Aorta (tissue), 5 donors: ENCODE measurements around the gene DCAF8. TPM values are rescaled to one million over a fixed set of nuclear protein-coding genes. Genes with fewer than 3 reads are reported as not detected.

Experiments used
- ATAC-seq: fragments of 200-7000 bp; cut with Tn5 transposase; one replicate; pipeline ENCODE4 v1.9.1; 2022; ENCODE audit warnings: moderate library complexity; ENCODE audit not compliant: low FRiP score
- DNase-seq, 2 donors: peaks; one replicate each; pipeline ENCODE4 v3.0.0-alpha.2; 2020
- H3K27ac ChIP-seq, 2 donors: one replicate each; pipeline ENCODE4 v1.5.1; 2013; ENCODE audit warnings: low read length in 2 of 2, mild to moderate bottlenecking in 2 of 2, moderate library complexity in 2 of 2, control low read depth in 1 of 2, inconsistent platforms in 1 of 2, low read depth in 1 of 2
- H3K27me3 ChIP-seq, 2 donors: one replicate each; pipeline ENCODE4 v1.6.1; 2013; ENCODE audit warnings: control low read depth in 1 of 2, low read length in 1 of 2, mild to moderate bottlenecking in 1 of 2, moderate library complexity in 1 of 2; ENCODE audit not compliant: insufficient read depth in 2 of 2, control insufficient read depth in 1 of 2
- H3K36me3 ChIP-seq, 2 donors: one replicate each; pipeline ENCODE4 v1.6.1; 2013; ENCODE audit warnings: control low read depth in 1 of 2, low read length in 1 of 2, mild to moderate bottlenecking in 1 of 2; ENCODE audit not compliant: insufficient read depth in 2 of 2, control insufficient read depth in 1 of 2
- H3K4me1 ChIP-seq, 2 donors: one replicate each; pipeline ENCODE4 v1.6.1; 2013; ENCODE audit warnings: low read length in 2 of 2, control low read depth in 1 of 2, mild to moderate bottlenecking in 1 of 2, moderate library complexity in 1 of 2; ENCODE audit not compliant: insufficient read depth in 2 of 2, control insufficient read depth in 1 of 2
- H3K4me3 ChIP-seq, 2 donors: one replicate each; pipeline ENCODE4 v1.5.1; 2013; ENCODE audit warnings: low read length in 2 of 2, control low read depth in 1 of 2, mild to moderate bottlenecking in 1 of 2
- H3K9me3 ChIP-seq: one replicate; pipeline ENCODE4 v1.6.1; 2013; ENCODE audit warnings: mild to moderate bottlenecking, low read length; ENCODE audit not compliant: control insufficient read depth
- WGBS, 2 donors: extraction: QIAGEN DNeasy Blood & Tissue Kit; methylation state at CpG; one replicate each; pipeline ENCODE4 v1.1.7; 2013; 5-methylcytosine and 5-hydroxymethylcytosine counted together
- intact Hi-C, 2 donors: fragments of 100-400 bp; cut with DNase I; formaldehyde crosslinking; loops; one replicate each; pipeline versions ENCODE4 v1.14.2 to v1.15.0; 2022
- polyA plus RNA-seq, 2 donors: library from polyadenylated mRNA; stranded (reverse); fragments of 200-250 nt; gene quantifications; one replicate each; pipeline ENCODE4 v1.2.3, GENCODE V29; 2013
- total RNA-seq, 2 donors: library from RNA; stranded (reverse); fragmentation: NEBNext Ultra II Directional; extraction: Animal tissue kit (Norgen Biotek cat#: 25700); gene quantifications; one replicate each; pipeline ENCODE4 v1.2.1, GENCODE V29; 2021
- donor health status: healthy with polysubstance abuse.
- donor health status: Bipolar disorder and iron deficiency.
- donor health status: DM: no; HTN: no; CAD: no.
- donor health status: DM: no; HTN: no; CAD: no.
- donor health status: DM: yes; HTN: yes; CAD: no.

Gene DCAF8
- total and polyA plus RNA-seq, 4 donors = 39.2 to 152 (median 131) TPM

DNA sequence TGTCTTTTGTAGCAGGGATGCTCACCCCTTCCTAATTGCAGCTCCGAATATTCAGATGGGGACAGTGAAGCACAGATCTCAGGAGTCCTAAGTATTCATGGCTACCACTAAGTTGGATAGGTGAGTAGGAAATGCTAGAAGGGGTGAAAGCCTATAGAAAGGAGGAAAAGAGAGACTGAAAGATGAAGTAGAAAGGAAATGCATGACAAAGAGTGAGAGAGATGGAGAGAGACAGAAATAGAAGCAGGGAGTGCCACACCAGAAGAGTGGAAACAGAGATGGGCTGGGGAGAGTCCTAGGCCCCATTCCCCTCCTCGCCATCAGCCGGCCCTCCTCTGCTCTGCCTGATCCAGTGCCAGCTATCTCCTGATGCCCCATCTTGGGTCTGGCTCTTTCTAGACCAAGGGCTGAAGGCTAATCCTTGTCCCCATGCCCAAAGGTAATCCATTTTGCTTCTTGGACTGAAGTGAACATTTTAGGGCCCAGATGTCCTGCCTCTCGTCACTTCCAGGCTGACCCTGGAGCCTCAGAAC, 55.2 kb downstream of the DCAF8 start:
- Histone ChIP-seq H3K4me3 (no peak overlapping the region), H3K27ac (peak overlapping the region in 1 of 2 donors; percentile 98), H3K4me1 (peaks cover 5 to 7% of the 10 kb centered on the region in 2 donors), H3K36me3 (peaks cover 0 to 3% of the 10 kb centered on the region in 2 donors), H3K27me3 (no peaks in the 10 kb centered on the region), H3K9me3 (no peaks in the 10 kb centered on the region)
- ATAC-seq = no peak
- DNase-seq = no peak
- intact Hi-C loops = loop anchor here in 1 of 2 donors (5.0 kb wide), 1 partner anchor 55 kb away; the partner anchor contains the start of gene DCAF8
- 67 to 73% methylated on average over 4 of the region's 4 CpGs for WGBS, 2 donors

DNA sequence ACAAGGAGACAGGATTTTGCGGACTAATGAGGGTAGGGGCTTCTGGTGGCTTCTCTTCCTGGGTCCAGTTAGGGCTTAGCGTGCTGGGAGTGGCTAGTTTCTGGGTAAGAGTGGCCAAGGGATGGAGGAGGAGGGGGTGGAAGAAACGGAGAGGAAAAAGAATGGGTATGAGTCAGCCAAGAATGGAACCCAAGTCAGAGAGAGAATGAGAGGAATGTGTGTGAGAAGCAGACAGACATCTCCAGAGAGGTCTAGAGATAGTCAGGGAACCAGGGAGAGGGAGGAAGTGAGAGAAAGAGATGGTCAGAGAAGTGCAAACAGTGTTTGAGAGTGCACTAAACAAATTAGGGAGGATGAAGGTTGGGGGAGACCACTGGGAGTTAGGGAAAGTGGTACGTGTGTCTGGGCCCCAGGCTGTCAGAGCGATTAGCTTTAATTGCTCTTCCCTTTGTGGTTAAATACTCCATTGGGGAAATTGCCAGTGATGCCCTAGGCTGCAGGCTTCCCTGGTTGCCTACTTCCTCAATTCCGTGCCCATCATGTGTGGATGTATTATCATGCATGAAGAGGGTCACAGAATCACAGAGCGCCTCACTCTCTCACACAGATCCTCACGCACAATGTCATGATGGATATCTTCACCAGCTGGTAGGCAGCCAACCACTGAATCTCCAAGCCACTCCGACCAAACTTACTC, 55.8 kb downstream of the DCAF8 start:
- Histone ChIP-seq H3K27ac (peak overlapping the region in 1 of 2 donors; percentile 98), H3K27me3 (no peaks in the 10 kb centered on the region), H3K4me1 (peaks cover 5 to 7% of the 10 kb centered on the region in 2 donors), H3K9me3 (no peaks in the 10 kb centered on the region), H3K4me3 (peak overlapping the region; percentile 77 to 79), H3K36me3 (peaks cover 0 to 2% of the 10 kb centered on the region in 2 donors)
- ATAC-seq (no peak), DNase-seq (no peak)
- 39 to 43% methylated on average over 9 of the region's 9 CpGs for WGBS, 2 donors
- intact Hi-C loops = loop anchor here in 1 of 2 donors (5.0 kb wide), 1 partner anchor 56 kb away; the partner anchor contains the start of gene DCAF8

DNA sequence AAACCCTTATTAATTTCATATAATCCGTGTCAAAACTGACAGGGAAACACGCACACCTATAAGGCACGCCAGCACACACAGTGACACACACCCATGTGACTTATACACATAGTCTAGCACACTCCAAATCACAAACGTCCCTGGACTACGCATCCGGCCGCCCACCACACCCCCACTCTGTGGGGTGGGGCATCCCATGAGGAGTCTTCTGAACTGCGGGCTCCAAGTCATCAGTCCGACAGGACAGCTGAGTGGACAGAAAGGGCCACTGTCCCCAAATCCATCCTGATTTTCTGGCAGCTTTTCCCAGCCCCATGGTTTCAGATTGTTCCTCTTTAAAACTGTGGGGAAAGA, 56.3 kb downstream of the DCAF8 start:
- Histone ChIP-seq H3K9me3 (no peaks in the 10 kb centered on the region), H3K4me3 (peak overlapping the region; percentile 77 to 79), H3K27ac (peak overlapping the region; percentile 83 to 98), H3K27me3 (no peaks in the 10 kb centered on the region), H3K4me1 (peaks cover 5 to 7% of the 10 kb centered on the region in 2 donors), H3K36me3 (no peaks in the 10 kb centered on the region)
- ATAC-seq (peak; percentile 70), DNase-seq (peak; percentile 66 to 86)
- intact Hi-C loops = loop anchor here in 1 of 2 donors (5.0 kb wide), 1 partner anchor 56 kb away; the partner anchor contains the start of gene DCAF8
- WGBS, 2 donors = 1% methylated on average over 9 of the region's 9 CpGs

GRCh38 chr1:160205242-160206035, 56.9 kb downstream of the DCAF8 start, which contains the start of gene PEA15:
Gene PEA15 (plus strand): TSS chr1:160205384. CDS start chr1:160211545, 6,161 bp downstream.
- H3K4me3 ChIP-seq = peak within 1 kb of the TSS; percentile 77 to 79
- H3K9me3 ChIP-seq = no peaks in the 10 kb centered on the region
- intact Hi-C loops = loop anchor here in 1 of 2 donors (5.0 kb wide), 1 partner anchor 57 kb away; the partner anchor contains the start of gene DCAF8
- ATAC-seq (peak; percentile 90), DNase-seq (peak; percentile 83 to 95)
- H3K4me1 ChIP-seq = peaks cover 5 to 7% of the 10 kb centered on the region in 2 donors
- peak within 1 kb of the TSS; percentile 84 to 98 for H3K27ac ChIP-seq
- no peaks in the 10 kb centered on the region for H3K36me3 ChIP-seq
- no peaks in the 10 kb centered on the region for H3K27me3 ChIP-seq
- WGBS, 2 donors = 1 to 2% methylated on average over 54 to 76 of the region's 76 CpGs

DNA sequence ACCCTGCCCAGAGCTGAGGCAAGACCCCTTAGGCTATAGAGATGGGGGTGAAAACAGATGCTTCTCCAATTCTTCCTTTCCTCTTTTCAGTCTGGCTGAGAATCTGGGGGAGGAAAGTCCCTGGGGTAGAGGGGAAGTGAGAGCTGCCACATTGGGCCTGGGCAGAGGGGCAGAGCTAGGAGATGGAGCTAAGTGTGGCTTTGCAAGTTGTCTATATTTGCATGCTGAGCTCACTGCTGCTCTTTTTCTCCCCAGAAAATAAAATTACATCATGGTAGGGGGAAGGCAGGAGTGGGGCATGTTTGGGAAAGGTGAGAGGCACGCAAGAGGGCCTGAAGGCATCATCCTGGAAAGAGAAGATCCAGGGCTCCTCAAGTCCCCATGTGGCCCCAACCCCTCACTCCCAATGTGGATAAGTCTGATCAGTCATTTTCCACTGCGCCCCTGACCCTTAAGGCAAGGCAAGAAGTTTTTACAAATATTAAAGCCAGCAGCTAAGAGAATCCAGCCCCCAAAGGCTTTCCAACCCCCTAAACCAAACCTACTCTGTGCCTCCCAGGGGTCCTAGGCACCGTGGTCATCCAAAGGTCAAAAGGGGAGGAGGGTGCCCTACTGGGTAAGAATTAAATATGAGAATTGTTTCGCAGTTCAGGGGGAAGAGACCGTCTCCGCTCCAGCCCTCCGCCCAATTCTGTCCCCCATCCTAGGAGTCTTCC, 57.7 kb downstream of the DCAF8 start:
- intact Hi-C loops = loop anchor here in 1 of 2 donors (5.0 kb wide), 1 partner anchor 58 kb away; the partner anchor contains the start of gene DCAF8
- ATAC-seq = no peak

GRCh38 chr1:160200786-160201185, 61.6 kb downstream of the DCAF8 start:
- DNase-seq (no peak), ATAC-seq (no peak)
- intact Hi-C loops = no loop called here
- H3K4me1 ChIP-seq = peaks cover 0 to 5% of the 10 kb centered on the region in 2 donors
- no peaks in the 10 kb centered on the region for H3K9me3 ChIP-seq
- H3K27ac ChIP-seq = no peak overlapping the region
- H3K4me3 ChIP-seq = no peak overlapping the region
- no peaks in the 10 kb centered on the region for H3K27me3 ChIP-seq
- 88 to 90% methylated on average over 4 of the region's 4 CpGs for WGBS, 2 donors
- H3K36me3 ChIP-seq = no peaks in the 10 kb centered on the region

More for the DNA sequence above, 57.7 kb downstream of the DCAF8 start:
- Histone ChIP-seq H3K36me3 (no peaks in the 10 kb centered on the region), H3K27ac (peak overlapping the region; percentile 84 to 93), H3K9me3 (no peaks in the 10 kb centered on the region), H3K27me3 (no peaks in the 10 kb centered on the region), H3K4me3 (peak overlapping the region in 1 of 2 donors; percentile 79), H3K4me1 (peaks cover 5 to 6% of the 10 kb centered on the region in 2 donors)
- 13 to 16% methylated on average over 6 to 7 of the region's 7 CpGs for WGBS, 2 donors
- DNase-seq = peak in 1 of 2 donors; percentile 64

- 64 to 77% methylated on average over 4 of the region's 4 CpGs for WGBS, 2 donors
- intact Hi-C loops = no loop called here
- H3K4me3 ChIP-seq = no peak overlapping the region
- H3K4me1 ChIP-seq = no peaks in the 10 kb centered on the region
- H3K27ac ChIP-seq = no peak overlapping the region
- no peaks in the 10 kb centered on the region for H3K27me3 ChIP-seq
- H3K9me3 ChIP-seq = no peaks in the 10 kb centered on the region
- DNase-seq = no peak
- no peaks in the 10 kb centered on the region for H3K36me3 ChIP-seq
- ATAC-seq = no peak
Measured at GRCh38 chr1:160197231-160197630, 65.1 kb downstream of the DCAF8 start.

DNA sequence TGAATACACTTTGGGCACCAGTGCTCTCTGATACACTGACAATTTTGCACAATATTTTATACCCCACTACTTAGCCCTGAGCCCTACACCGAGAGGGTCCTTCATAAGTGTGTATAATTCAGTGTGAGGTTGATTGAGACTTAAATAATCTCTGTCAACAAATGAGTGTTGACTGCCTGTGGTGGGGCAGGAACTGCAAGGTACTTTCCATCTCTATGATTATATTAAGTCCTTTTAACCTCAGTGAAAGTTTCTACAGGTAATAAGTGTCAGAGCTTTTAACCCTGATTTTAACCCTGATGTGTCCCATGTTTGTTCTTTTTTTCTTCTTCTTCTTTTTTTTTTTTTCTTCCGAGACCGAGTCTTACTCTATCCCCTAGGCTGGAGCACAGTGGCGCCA, 66.2 kb downstream of the DCAF8 start:
- WGBS, 2 donors = 86% methylated on average over 4 of the region's 4 CpGs
- intact Hi-C loops = no loop called here

More for the DNA sequence above, 66.2 kb downstream of the DCAF8 start:
- Histone ChIP-seq H3K9me3 (no peaks in the 10 kb centered on the region), H3K4me1 (no peaks in the 10 kb centered on the region), H3K27me3 (no peaks in the 10 kb centered on the region), H3K27ac (no peak overlapping the region), H3K36me3 (no peaks in the 10 kb centered on the region), H3K4me3 (no peak overlapping the region)
- ATAC-seq (no peak), DNase-seq (no peak)
